GM03348 (cell line): ENCODE data around the gene ZCCHC13.
A peak's percentile ranks its signal among the peaks of the same experiment; 100 is the strongest.
"Not testable (repeated sequence)": the region's sequence is repeated elsewhere in the genome, so short reads cannot be mapped to it uniquely, and the experiment has no call there.

Experiments used
- DNase-seq: peaks from one replicate; pipeline ENCODE4 v3.0.0; 2012; ENCODE audit warnings: low spot score

ZCCHC13 gene

DNA sequence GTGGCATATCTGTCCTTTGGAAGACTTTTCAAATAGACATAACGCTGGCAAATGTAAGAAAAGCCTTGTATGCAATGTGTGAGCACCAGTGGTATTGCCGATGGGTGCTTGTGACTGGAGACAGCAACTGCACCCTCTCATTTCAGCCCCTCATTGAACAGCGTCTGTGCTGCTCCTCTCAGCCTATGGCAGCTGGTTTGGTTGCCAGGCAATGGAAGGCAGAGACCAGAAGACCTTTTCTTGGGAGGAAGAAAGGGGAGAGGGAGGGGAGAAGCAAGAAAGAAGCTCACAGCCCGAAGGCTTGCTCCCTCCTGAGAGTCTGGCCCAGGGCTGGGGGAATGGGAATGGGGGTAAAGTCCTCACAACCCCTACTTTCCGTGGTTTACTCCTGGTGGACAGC is 20.2 kb downstream of the ZCCHC13 start:
- DNase-seq = no peak

DNA sequence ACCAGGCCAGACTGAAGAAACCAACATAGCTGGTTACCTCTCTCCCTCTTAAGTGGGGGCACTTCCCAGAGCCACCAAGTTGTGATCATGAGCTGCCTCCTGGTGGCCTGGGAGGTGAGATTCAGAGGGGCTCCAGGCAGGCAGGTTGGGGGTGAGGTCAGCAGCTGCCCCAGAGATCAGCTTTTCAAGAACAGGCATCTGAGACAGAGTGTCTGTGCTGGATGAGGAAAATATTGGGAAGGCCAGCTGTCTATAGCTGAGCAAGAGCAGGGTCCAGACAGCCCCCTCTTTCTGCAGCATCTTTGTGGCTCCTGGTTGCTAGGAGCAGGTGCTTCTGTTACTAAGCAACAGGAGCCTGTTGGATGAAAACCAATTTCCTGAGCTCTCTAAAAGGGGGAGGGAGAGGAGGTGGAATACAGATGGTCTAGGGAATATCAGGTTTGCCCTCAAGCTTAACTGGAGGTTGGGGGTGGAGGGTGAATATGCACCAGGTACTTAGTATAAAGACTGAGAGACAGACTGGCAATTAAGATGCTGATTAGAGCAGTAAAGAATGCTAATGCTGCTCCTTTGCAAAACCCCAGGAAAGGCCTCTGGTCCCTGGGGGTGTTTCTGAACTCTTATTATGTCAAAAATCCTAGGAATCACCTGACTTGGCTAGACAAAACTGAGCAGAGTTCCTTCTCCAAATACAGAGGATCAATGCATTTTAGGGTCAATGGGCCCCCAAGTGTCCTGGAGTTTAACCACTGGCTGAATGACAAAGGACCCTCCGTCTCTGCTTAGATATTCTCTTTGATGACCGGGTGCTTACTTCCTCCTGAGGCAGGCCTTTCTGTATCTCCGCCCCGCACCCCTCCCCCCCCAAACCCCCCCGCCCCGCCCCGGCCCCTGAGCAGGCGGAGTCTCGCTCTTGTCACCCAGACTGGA is 21.4 kb downstream of the ZCCHC13 start:
- no peak for DNase-seq

DNA sequence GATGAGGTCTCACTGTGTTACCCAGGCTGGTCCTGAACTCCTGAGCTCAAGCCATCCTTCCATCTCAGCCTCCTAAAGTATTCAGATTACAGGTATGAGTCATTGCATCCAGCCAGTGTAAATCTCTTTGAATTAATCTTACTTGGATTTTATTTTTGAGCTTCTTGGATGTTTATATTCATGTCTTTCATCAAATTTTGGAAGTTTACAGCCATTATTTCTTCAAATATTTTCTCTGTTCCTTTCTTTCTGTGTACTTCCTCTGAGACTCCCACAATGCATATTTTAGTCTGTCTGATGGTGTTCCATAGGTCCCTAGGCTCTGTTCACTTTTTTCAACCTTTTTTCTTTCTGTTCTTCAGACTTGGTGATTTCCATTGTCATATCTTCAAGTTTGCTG is 34.9 kb downstream of the ZCCHC13 start:
- no peak for DNase-seq

DNA sequence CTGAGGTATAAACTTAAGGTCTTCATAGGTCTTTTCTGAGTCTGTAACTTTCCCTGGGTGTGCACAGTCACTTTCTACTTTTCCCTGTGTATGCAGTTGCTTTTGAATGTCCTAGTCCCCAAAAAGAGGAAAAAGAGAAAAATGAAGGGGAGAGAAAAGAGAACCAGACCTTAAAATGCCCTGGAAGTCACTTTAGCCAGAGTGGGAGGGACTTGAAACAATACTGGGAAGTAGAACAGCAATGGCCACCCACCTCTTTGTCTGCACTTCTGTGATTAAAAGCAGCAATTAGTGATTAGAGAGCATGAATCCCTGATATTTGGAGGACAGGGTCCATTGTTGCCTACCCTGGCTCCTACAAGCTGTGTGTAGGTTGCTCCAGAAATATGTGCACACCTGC is 36.1 kb downstream of the ZCCHC13 start:
- no peak for DNase-seq

DNA sequence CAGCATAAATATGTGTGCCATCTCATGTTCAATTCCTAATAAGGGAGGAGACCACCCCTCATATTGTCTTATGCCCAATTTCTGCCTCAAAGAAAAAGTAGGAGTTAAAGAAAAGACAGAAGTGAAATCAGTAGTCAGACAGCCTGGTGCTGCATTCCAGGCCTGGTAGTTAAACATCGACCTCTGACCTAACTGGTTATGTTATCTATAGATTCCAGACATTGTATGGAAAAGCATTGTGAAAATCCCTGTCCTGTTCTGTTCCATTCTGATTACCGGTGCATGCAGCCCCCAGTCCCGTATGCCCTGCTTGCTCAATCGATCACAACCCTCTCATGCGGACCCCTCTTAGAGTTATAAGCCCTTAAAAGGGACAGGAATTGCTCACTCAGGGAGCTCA is 38.2 kb downstream of the ZCCHC13 start:
- DNase-seq = not testable (repeated sequence)

DNA sequence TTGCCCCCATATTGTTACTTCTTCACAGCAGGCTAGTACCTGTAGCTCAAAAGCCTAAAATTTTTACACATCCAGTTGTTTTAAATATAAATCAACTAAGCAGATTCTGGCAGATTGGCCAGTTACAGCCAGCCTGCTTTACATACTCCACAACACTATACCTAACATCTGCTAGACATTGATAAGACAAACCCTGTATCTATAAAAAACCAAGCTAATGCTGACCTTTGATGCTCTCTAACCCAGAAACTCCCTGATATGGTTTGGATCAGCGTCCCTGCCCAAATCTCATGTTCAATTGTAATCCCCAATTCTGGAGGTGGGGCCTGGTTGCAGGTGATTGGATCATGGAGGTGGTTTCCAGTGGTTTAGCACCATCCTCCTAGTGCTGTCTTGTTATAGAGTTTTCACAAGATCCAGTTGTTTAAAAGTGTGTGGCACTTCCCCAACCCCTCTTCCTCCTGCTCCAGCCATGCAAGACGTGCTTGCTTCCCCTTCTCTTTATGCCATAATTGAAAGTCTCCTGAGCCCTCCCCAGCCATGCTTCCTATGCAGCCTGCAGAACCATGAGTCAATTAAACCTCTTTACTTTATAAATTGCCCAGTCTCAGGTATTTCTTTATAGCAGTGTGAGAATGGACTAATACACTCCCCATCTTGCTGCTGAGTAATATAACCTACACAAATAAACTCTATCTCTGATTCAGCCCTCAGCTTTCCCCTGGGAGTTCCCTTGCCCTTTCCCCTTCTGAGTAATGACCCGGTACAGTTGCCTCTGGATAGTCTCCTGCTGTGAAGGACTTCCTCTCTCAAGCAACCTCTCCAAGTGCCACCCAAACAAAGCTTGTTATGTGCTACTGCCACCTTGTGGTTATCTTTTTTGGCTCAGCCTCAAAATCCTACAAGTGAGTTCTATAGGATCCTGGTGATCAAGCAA is 39.6 kb downstream of the ZCCHC13 start:
- DNase-seq = peak; percentile 70

DNA sequence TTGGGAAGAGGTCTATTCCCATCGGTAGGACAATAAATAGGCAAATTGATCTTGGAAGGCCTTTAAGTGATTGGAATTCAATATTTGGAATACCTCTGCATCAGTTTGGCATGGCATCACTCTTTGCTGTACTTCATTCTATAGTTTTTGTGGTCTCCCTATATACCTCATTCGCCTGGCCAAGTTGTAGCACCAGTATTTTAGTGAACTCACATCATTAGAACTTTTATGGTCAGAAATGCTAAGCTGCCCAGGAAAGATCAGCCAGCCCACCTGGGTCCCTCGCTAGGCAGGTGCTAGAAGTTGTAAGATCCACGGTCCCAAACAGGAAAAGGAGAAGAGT is 40.3 kb downstream of the ZCCHC13 start:
- DNase-seq = no peak

DNA sequence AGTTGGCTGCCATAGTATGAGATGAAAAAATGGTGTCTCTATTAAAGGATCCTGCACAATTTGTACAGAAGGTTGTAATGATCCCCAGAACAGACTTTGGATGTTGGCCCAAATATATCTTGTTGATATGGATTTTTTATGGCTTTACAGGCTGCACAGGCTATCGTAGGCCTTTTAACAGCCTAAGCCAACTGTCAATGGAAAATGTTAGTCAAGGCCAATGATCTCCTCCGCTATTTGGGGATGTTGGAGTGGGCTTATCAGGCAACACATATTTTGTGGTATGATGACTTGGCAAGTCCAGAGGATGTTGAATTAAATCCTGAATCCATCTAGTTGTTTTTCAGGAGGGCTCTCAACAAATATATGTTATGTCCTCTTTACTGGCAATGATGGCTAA is 42.1 kb downstream of the ZCCHC13 start:
- DNase-seq = no peak

DNA sequence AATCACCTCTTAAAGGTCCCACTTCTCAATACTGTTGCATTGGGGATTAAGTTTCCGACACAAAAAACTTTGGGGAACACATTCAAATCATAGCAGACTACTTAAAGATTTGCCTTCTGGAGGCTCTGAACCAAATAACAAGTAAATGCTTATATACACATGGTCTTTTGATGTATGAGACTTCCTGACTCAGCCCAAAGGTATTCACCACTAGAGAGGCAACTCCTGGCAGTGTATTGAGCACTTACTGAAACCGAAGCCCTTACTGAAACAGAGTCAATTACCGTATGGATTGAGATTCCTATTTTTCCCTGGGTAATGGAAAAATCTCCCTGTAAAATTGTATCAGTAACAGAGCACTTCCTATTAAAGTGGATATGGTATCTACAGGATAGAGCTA is 45.4 kb downstream of the ZCCHC13 start:
- peak; percentile 17 for DNase-seq

DNA sequence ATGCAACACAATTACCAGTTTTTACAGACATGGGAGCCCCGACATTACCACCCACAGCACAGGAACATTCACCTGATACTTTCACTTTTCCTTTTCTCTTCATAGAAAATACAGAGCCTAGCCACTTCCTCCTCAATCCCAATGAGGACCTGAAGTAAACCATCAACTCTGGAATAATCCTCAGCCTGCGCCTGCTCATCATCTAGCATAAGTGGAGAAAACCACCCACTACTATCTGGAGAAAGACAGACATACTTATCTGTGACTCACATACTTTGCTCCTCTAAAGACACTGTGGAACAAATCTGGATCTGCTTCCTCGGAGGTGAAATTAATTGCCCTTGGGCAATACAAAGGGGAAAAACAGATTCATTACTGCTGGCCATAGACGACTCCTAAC is 47.8 kb downstream of the ZCCHC13 start:
- DNase-seq = peak; percentile 7

DNA sequence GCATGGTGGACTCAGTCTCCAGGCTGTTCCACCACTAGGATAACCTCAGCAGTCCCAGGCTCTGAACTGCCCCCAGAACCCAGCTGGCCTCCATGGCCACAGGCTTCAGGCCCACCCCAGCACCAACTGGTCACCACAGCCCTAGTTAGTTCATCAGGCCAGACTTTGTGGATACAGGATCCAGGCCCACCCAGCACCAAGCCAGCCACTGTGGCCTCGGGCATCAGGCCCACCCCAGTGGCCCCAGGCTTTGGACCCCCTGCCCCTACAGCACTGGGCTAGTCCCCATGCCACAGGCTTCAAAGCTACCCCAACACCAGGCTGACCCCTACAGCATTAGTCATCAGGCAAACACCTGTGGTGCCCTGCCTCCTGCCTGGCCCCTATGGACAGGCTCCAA is 50.0 kb downstream of the ZCCHC13 start:
- DNase-seq = no peak
